ENCODE data around the gene TUT4. TPM values are rescaled to one million over a fixed set of nuclear protein-coding genes. Genes with fewer than 3 reads are reported as not detected.

Gene TUT4
- total RNA-seq, 4 donors from 2014 or later: 56.9 to 232 (median 67.9) TPM

GRCh38 chr1:52572387-52572786 is 19.5 kb upstream of the TUT4 start:
- TF ChIP-seq POLR2A (IDR thresholded peaks at IDR 0.05) (no peak), CTCF (IDR thresholded peaks at IDR 0.05) (no peak), EP300 (IDR thresholded peaks at IDR 0.05) (no peak), POLR2AphosphoS5 (IDR thresholded peaks at IDR 0.05) (no peak)
- Histone ChIP-seq H3K4me1 (peaks cover 10% of the 10 kb centered on the region), H3K36me3 (no peaks in the 10 kb centered on the region), H3K9me3 (no peaks in the 10 kb centered on the region), H3K4me3 (no peak overlapping the region), H3K27ac (no peak overlapping the region), H3K27me3 (no peaks in the 10 kb centered on the region)
- DNase-seq (ENCODE audit: low spot score in 2 of 2): no peak
- 89% methylated on average over 4 of the region's 4 CpGs for WGBS

GRCh38 chr1:52571783-52572182 is 18.9 kb upstream of the TUT4 start:
- H3K36me3 ChIP-seq: no peaks in the 10 kb centered on the region
- WGBS: 83% methylated on average over 1 of the region's 1 CpG
- H3K4me3 ChIP-seq: no peak overlapping the region
- no peak for DNase-seq (ENCODE audit: low spot score in 2 of 2)
- no peaks in the 10 kb centered on the region for H3K27me3 ChIP-seq
- peaks cover 10% of the 10 kb centered on the region for H3K4me1 ChIP-seq
- TF ChIP-seq EP300 (IDR thresholded peaks at IDR 0.05): no peak
- no peak overlapping the region for H3K27ac ChIP-seq
- H3K9me3 ChIP-seq: no peaks in the 10 kb centered on the region

GRCh38 chr1:52569449-52570210 is 16.7 kb upstream of the TUT4 start:
- 63% methylated on average over 7 of the region's 7 CpGs for WGBS
- no peaks in the 10 kb centered on the region for H3K36me3 ChIP-seq
- H3K4me1 ChIP-seq: peaks cover 5% of the 10 kb centered on the region
- no peak overlapping the region for H3K4me3 ChIP-seq
- TF ChIP-seq CTCF (IDR thresholded peaks at IDR 0.05): no peak
- no peak for TF ChIP-seq POLR2A (IDR thresholded peaks at IDR 0.05)
- TF ChIP-seq EP300 (IDR thresholded peaks at IDR 0.05): no peak
- no peak for TF ChIP-seq POLR2AphosphoS5 (IDR thresholded peaks at IDR 0.05)
- no peak for DNase-seq (ENCODE audit: low spot score in 2 of 2)
- no peaks in the 10 kb centered on the region for H3K9me3 ChIP-seq
- no peak overlapping the region for H3K27ac ChIP-seq
- no peaks in the 10 kb centered on the region for H3K27me3 ChIP-seq

GRCh38 chr1:52567943-52568342 is 15.1 kb upstream of the TUT4 start:
- TF ChIP-seq POLR2A (IDR thresholded peaks at IDR 0.05): no peak
- no peak for TF ChIP-seq POLR2AphosphoS5 (IDR thresholded peaks at IDR 0.05)
- no peak for TF ChIP-seq EP300 (IDR thresholded peaks at IDR 0.05)
- TF ChIP-seq CTCF (IDR thresholded peaks at IDR 0.05): no peak
- 43% methylated on average over 5 of the region's 5 CpGs for WGBS
- Histone ChIP-seq H3K4me1 (no peaks in the 10 kb centered on the region), H3K9me3 (no peaks in the 10 kb centered on the region), H3K27ac (no peak overlapping the region), H3K36me3 (no peaks in the 10 kb centered on the region), H3K27me3 (no peaks in the 10 kb centered on the region), H3K4me3 (no peak overlapping the region)
- no peak for DNase-seq (ENCODE audit: low spot score in 2 of 2)

GRCh38 chr1:52562766-52563165 is 9.9 kb upstream of the TUT4 start:
- no peaks in the 10 kb centered on the region for H3K9me3 ChIP-seq
- no peak for DNase-seq (ENCODE audit: low spot score in 2 of 2)
- WGBS: 88% methylated on average over 3 of the region's 3 CpGs
- H3K36me3 ChIP-seq: no peaks in the 10 kb centered on the region
- no peak overlapping the region for H3K27ac ChIP-seq
- no peak for TF ChIP-seq EP300 (IDR thresholded peaks at IDR 0.05)
- TF ChIP-seq POLR2A (IDR thresholded peaks at IDR 0.05): no peak
- TF ChIP-seq POLR2AphosphoS5 (IDR thresholded peaks at IDR 0.05): no peak
- TF ChIP-seq CTCF (IDR thresholded peaks at IDR 0.05): no peak
- no peaks in the 10 kb centered on the region for H3K27me3 ChIP-seq
- no peaks in the 10 kb centered on the region for H3K4me1 ChIP-seq
- H3K4me3 ChIP-seq: no peak overlapping the region

Data from suprapubic skin (tissue), 4 donors.